OCI-LY7 (cell line): Measurements from ENCODE around the gene IPO9. TPM values are rescaled to one million over a fixed set of nuclear protein-coding genes. Genes with fewer than 3 reads are reported as not detected.

Source experiments
- BruUV-seq: library from RNA; stranded (reverse); fragments of 400-500 nt; replicated peaks from 2 replicates; lab custom pipeline; 2021; lab: Mats Ljungman, UMichigan
- CTCF ChIA-PET: fragments of 300-600 bp; sonication (Branson Sonifier 250); formaldehyde crosslinking; loops from one replicate; lab custom pipeline; 2022; ENCODE audit warnings: antibody characterized with exemption; ENCODE audit not compliant: unreplicated experiment; lab: Charles Lee
- POLR2A ChIA-PET: fragments of 300-600 bp; sonication (Branson Sonifier 250); formaldehyde crosslinking; loops from one replicate; lab custom pipeline; 2022; ENCODE audit warnings: antibody characterized with exemption; lab: Charles Lee
- DNase-seq: peaks from one replicate; pipeline ENCODE4 v3.0.0-alpha.2; 2015; ENCODE audit warnings: low spot score
- H2AFZ ChIP-seq: fragments of 200-600 bp; sonication (generic), shearing (Covaris generic); 2 replicates; pipeline ENCODE4 v1.6.1; 2014; ENCODE audit warnings: mild to moderate bottlenecking, antibody characterized with exemption, low read length, moderate library complexity
- H3K27ac ChIP-seq: fragments of 200-600 bp; sonication (generic); 2 replicates; pipeline ENCODE4 v1.5.1; 2014; ENCODE audit warnings: mixed run types, low read depth, mild to moderate bottlenecking, moderate library complexity, low read length, inconsistent platforms; ENCODE audit not compliant: poor library complexity, severe bottlenecking
- H3K36me3 ChIP-seq: fragments of 200-600 bp; sonication (generic); 2 replicates; pipeline ENCODE4 v1.6.1; 2014; ENCODE audit warnings: mild to moderate bottlenecking, antibody characterized with exemption, low read length, moderate library complexity, mixed read lengths; ENCODE audit not compliant: insufficient read depth
- H3K4me1 ChIP-seq: fragments of 200-600 bp; sonication (generic); 2 replicates; pipeline ENCODE4 v1.5.1; 2014; ENCODE audit warnings: mild to moderate bottlenecking, low read length; ENCODE audit not compliant: insufficient read depth, poor library complexity, severe bottlenecking
- H3K4me2 ChIP-seq: fragments of 200-600 bp; sonication (generic); 2 replicates; pipeline ENCODE4 v1.6.1; 2014; ENCODE audit warnings: mild to moderate bottlenecking, low read length
- H3K4me3 ChIP-seq: fragments of 200-600 bp; sonication (generic); 2 replicates; pipeline ENCODE4 v1.5.1; 2014; ENCODE audit warnings: mild to moderate bottlenecking, low read depth, low read length; ENCODE audit not compliant: poor library complexity, severe bottlenecking
- H3K79me2 ChIP-seq: fragments of 200-600 bp; sonication (generic); 2 replicates; pipeline ENCODE4 v1.6.1; 2016; ENCODE audit warnings: low read depth, mild to moderate bottlenecking, low read length, moderate library complexity, mixed read lengths; ENCODE audit not compliant: insufficient read depth
- H3K9me2 ChIP-seq: fragments of 200-600 bp; sonication (generic); 2 replicates; pipeline ENCODE4 v1.6.1; 2016; ENCODE audit warnings: mild to moderate bottlenecking, low read length, mixed read lengths; ENCODE audit not compliant: insufficient read depth
- H3K9me3 ChIP-seq: fragments of 200-600 bp; sonication (generic); 2 replicates; pipeline ENCODE4 v1.6.1; 2014; ENCODE audit warnings: mild to moderate bottlenecking, mixed run types, low read length, mixed read lengths
- H4K20me1 ChIP-seq: fragments of 200-600 bp; sonication (generic); 2 replicates; pipeline ENCODE4 v1.6.1; 2014; ENCODE audit warnings: mild to moderate bottlenecking, antibody characterized with exemption, low read length, moderate library complexity, mixed read lengths; ENCODE audit not compliant: insufficient read depth
- EZH2phosphoT487 ChIP-seq: fragments of 200-600 bp; sonication (generic); IDR thresholded peaks from 2 replicates; pipeline ENCODE4 v1.6.1; 2018; ENCODE audit warnings: low read depth, borderline replicate concordance, mild to moderate bottlenecking, mixed run types, antibody characterized with exemption, low read length, moderate library complexity, mixed read lengths
- intact Hi-C: fragments of 100-400 bp; cut with micrococcal nuclease; formaldehyde crosslinking; loops from one replicate; pipeline ENCODE4 v1.10.0; 2022; ENCODE audit not compliant: unreplicated experiment
- total RNA-seq, 2 experiments: library from RNA; depleted of rRNA in 1 of 2; stranded (reverse); fragments of >200 nt in 1 of 2; shearing (Covaris generic) in 1 of 2; gene quantifications; 2 replicates each; pipeline ENCODE4 v1.2.3, GENCODE V29; 2014 to 2022
- TF ChIP-seq, protein P1 (sequence below): fragments of 200-600 bp; sonication (generic); conservative IDR thresholded peaks from 2 replicates; pipeline ENCODE4 v1.5.1; 2014; ENCODE audit warnings: mild to moderate bottlenecking, antibody characterized with exemption, low read length, moderate library complexity, mixed read lengths

Gene IPO9
- total RNA-seq, 2 experiments from 2014 or later: 47.2 to 67.9 TPM

DNA sequence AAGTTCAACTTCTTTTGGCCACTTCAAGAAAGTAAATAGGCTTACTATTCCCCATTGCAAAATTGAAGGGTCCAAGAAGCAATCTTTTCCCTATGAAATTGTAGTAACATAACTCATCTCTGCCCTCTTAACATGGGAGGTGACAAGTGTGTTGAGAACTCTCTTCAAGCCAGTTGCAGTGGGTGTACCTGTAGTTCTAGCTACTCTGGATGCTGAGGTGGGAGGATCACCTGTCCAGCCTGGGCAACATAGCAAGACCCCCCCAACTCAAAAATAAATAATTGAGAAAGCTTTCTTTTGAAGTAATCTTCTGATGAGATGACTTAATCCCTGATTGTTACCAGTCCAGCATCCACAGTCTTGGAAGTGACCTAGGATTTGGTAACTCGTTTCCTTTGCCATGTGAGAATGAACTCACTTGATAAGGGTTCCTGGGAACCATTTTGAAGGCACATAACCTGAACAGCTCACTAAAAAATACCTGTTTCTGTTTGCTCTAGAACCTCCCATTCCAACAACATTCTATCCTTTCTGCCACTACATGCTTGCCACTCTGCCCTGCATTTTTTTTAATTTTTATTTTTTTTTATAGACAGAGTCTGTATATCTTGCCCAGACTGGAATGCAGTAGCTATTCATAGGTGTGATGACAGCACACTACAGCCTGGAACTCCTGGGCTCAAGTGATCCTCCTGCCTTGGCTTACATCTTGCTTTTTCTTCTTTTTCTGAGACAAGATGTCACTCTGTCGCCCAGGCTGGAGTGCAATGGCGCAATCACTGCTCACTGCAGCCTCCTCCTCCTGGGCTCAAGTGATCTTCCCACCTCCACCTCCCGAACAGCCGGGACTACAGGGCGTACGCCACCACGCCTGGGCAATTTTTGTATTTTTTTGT, 1.4 kb upstream of the IPO9 start:
- peaks cover 23% of the 10 kb centered on the region for H4K20me1 ChIP-seq
- H3K4me2 ChIP-seq: no peak overlapping the region
- no TSS peak for BruUV-seq
- intact Hi-C loops: loop anchor here (5.0 kb wide), 1 partner anchor 145 kb away; no protein-coding TSS in a partner anchor
- H3K36me3 ChIP-seq: peaks cover 20% of the 10 kb centered on the region
- ChIA-PET POLR2A (interaction anchor here (0.6 to 1.2 kb wide), 7 partner anchors 8 to 456 kb away, joined by 3 to 6 read pairs (median 4); no protein-coding TSS in a partner anchor), CTCF (interaction anchor here (0.6 kb wide), 1 partner anchor 27 kb away, joined by 3 read pairs; no protein-coding TSS in a partner anchor)
- no peak overlapping the region for H3K4me3 ChIP-seq
- H3K27ac ChIP-seq: no peak overlapping the region
- H3K4me1 ChIP-seq: peaks cover 26% of the 10 kb centered on the region
- no peaks in the 10 kb centered on the region for H3K9me3 ChIP-seq
- TF ChIP-seq EZH2phosphoT487: no peak
- TF ChIP-seq, protein P1, sequence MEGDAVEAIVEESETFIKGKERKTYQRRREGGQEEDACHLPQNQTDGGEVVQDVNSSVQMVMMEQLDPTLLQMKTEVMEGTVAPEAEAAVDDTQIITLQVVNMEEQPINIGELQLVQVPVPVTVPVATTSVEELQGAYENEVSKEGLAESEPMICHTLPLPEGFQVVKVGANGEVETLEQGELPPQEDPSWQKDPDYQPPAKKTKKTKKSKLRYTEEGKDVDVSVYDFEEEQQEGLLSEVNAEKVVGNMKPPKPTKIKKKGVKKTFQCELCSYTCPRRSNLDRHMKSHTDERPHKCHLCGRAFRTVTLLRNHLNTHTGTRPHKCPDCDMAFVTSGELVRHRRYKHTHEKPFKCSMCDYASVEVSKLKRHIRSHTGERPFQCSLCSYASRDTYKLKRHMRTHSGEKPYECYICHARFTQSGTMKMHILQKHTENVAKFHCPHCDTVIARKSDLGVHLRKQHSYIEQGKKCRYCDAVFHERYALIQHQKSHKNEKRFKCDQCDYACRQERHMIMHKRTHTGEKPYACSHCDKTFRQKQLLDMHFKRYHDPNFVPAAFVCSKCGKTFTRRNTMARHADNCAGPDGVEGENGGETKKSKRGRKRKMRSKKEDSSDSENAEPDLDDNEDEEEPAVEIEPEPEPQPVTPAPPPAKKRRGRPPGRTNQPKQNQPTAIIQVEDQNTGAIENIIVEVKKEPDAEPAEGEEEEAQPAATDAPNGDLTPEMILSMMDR: no peak
- H3K79me2 ChIP-seq: peaks cover 34% of the 10 kb centered on the region
- no peak for DNase-seq
- H2AFZ ChIP-seq: no peak overlapping the region
- no peaks in the 10 kb centered on the region for H3K9me2 ChIP-seq

DNA sequence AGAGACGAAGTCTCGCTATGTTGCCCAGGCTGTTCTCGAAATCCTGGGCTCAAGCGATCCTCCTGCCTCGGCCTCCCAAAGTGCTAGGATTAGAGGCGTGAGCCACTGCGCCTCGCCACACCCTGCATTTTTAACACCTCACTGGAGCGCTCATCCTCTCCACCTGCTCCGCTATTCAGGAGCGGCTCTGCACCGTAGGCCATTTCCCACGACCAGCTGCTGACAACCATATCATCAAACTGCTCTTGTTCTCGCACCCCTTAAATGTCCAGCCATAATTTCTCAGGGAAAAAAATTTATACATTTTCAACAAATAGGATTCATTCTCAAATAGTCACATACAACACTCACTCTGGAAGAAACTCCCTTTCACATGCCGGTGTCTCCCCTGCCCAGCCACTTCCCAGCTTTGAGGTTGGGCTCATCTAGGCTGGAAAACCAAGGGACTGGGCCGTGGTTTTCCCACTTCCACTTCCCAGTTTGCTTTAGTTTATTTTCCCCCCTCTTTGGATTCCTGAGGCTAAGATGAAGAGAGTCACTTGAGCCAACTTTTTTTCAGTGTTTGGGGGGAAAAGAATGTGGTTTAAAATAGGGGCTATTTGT, 639 bp upstream of the IPO9 start:
- intact Hi-C loops: loop anchor here (5.0 kb wide), 1 partner anchor 144 kb away; no protein-coding TSS in a partner anchor
- H3K4me2 ChIP-seq: peak overlapping the region; percentile 64
- no peak overlapping the region for H3K27ac ChIP-seq
- BruUV-seq: no TSS peak
- H3K36me3 ChIP-seq: peaks cover 24% of the 10 kb centered on the region
- peaks cover 42% of the 10 kb centered on the region for H3K79me2 ChIP-seq
- ChIA-PET POLR2A (interaction anchor here (0.8 to 1.2 kb wide), 2 partner anchors 9 to 455 kb away, joined by 3 to 4 read pairs; no protein-coding TSS in a partner anchor), CTCF (no interaction called here)
- H3K9me3 ChIP-seq: no peaks in the 10 kb centered on the region
- TF ChIP-seq EZH2phosphoT487: no peak
- TF ChIP-seq, protein P1: no peak
- no peak for DNase-seq
- peaks cover 28% of the 10 kb centered on the region for H4K20me1 ChIP-seq
- H3K4me1 ChIP-seq: peaks cover 26% of the 10 kb centered on the region
- peak overlapping the region; percentile 56; the same call in 1 of the 2 replicates for H2AFZ ChIP-seq
- H3K9me2 ChIP-seq: no peaks in the 10 kb centered on the region
- peak overlapping the region; percentile 88 for H3K4me3 ChIP-seq
